Measurements from ENCODE around the gene MAB21L3.
A peak's percentile ranks its signal among the peaks of the same experiment; 100 is the strongest.

Gene MAB21L3

GRCh38 chr1:116138277-116138792 is 27.1 kb downstream of the MAB21L3 start:
- no peak for DNase-seq (ENCODE audit: low spot score)

- no peak for DNase-seq (ENCODE audit: low spot score)
Measured at GRCh38 chr1:116139592-116140134, 28.5 kb downstream of the MAB21L3 start.

DNA sequence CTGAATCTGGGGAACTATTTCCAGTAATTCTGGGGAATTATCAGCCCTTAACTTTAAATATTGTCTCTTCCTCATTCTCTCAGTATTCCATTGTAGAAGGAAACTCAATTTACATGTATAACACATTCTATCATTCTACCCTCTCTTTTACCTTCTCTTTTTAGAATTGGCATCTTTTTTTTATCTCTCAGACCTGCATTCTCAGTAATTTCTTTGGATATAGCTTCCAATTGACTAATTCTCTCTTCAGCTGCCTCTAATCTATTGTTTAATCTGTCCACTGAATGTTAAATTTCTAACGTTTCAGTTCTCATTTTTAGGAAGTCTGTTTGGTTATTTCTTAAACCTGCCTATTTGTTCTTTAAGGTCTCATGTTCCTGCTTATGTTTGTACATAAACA is 33.0 kb downstream of the MAB21L3 start:
- no peak for DNase-seq (ENCODE audit: low spot score)

- DNase-seq (ENCODE audit: low spot score), result peak; percentile 46
Measured at GRCh38 chr1:116146447-116147113, 35.4 kb downstream of the MAB21L3 start.

DNA sequence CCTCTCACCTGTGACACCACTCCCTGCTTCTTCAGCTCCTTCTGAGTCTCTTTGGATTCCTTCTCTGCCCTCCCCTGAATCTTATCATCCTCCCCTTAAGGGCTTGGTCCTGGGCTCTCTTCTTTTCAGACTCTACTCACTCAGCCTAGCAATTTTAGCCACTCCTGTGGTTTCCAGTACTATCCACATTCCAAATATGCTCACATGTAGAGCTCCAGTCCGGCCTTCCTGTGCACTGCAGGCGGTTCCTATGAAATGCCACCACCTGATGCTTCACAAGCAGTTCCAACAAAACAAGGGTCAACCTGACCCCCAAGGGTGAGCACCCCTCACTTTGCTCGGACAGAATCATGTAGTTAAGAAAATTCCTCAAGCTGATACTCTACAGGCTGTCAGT is 35.9 kb downstream of the MAB21L3 start:
- DNase-seq (ENCODE audit: low spot score), result peak; percentile 22

GRCh38 chr1:116147972-116148371 is 36.8 kb downstream of the MAB21L3 start:
- DNase-seq (ENCODE audit: low spot score), result no peak

- no peak for DNase-seq (ENCODE audit: low spot score)
Measured at GRCh38 chr1:116148967-116149366, 37.8 kb downstream of the MAB21L3 start.

- no peak for DNase-seq (ENCODE audit: low spot score)
Measured at GRCh38 chr1:116150368-116150767, 39.2 kb downstream of the MAB21L3 start.

DNA sequence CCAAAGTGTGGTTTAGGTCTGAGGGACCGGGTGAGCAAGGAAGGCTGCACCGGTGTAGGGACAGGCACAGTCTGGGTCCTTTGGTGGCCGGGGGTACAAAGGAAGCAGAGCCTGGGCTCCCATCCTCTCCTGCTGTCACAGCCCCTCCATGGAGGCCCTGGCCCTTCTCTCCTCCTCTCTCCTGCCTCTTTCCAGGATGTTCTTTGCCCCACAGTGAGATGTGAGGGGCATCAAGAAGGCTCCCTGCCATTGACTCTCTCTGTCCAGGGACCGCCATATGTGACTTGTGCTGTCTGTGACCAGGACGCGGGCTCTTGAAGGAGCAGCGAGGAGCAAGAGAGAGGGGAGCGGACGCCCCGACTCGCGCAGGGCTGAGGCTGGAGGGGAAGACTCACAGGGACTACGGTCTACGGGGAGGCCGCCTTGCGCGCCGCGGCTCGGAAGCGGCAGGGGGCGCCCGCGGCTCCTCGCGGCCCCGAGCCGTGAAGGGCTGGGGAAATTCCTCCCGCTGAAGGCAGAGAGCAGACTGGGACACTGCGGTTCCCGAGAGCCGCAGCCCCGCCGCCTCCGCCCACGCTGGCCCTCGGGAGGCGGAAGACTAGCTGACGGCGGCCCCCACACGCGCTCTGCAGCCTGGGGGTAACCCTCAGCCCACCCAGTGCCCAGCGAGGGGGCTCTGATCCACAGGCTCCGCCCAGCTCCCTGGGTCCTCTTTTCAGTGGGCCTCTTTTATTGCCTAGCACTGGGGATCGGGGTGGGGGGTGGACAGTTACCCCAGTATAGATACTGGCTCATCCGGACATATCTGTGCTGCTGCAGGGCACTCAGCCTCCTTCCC is 40.8 kb downstream of the MAB21L3 start:
- DNase-seq (ENCODE audit: low spot score), result peak; percentile 83

GRCh38 chr1:116152577-116152943 is 41.4 kb downstream of the MAB21L3 start:
- DNase-seq (ENCODE audit: low spot score), result no peak

DNA sequence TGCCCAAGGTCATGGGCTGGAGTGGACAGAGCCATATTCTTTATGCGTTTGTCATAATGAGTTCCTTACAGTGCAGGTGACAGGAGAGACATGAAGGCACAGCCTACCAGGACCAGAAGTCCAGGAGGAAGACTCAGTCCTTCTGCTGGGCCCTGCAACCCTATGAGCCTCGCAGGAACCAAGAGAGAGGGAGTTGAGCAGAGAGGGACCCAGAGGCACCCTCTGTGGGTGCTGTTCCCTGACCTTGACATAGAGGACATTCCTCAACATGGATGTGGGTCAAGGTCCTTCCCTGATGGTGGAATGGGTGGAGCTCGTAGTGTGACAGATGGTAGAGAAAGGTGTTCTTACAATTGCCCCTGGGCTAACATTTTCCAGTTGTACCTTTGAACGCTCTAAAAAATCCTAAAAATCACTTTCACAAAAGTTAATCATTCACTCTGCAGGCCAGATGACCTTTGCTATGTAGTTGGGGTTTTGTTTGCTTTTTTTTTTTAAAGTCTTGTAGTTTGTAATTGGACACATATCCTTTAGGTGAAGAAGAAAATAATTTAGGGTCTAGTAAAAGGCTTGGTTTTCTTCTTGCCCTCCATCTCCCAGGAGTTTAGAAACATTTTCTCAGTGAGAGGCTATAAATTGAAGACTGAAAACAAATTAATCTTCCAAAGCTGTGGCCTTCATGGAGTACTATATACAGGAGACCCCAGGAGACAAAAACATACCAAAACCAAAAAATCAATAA is 41.9 kb downstream of the MAB21L3 start:
- no peak for DNase-seq (ENCODE audit: low spot score)

DNA sequence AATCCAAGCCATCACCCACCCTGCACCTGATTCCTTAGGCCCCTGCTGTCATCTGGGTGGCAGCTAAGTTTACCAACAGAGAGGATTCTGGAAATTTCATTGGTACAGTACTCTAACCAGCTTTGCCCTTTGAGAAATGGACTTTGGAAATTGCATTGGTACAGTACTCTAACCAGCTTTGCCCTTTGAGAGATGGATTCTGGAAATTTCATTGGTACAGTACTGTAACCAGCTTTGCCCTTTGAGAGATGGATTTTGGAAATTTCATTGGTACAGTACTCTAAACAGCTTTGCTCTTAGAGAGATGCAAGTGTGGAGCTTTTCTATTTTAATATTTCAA is 42.5 kb downstream of the MAB21L3 start:
- DNase-seq (ENCODE audit: low spot score), result no peak

DNA sequence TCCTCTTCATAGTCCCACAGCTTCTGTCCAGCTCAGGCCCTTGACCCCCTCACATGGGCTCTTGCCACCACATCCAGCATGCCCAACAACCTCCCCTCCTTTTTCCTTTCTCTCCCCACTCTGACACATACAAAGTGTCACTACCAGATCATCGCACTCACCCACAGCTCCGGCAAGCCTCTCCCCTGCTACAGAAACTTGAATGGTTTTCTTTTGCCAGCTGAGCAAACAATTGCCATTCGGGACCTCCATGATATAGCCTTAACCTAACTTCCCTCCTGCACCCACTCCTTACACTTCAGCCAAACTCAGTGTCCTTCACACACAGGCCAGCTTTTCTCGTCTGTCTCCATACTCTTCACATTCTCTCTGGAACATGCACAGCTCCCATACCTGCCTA is 43.3 kb downstream of the MAB21L3 start:
- no peak for DNase-seq (ENCODE audit: low spot score)

DNA sequence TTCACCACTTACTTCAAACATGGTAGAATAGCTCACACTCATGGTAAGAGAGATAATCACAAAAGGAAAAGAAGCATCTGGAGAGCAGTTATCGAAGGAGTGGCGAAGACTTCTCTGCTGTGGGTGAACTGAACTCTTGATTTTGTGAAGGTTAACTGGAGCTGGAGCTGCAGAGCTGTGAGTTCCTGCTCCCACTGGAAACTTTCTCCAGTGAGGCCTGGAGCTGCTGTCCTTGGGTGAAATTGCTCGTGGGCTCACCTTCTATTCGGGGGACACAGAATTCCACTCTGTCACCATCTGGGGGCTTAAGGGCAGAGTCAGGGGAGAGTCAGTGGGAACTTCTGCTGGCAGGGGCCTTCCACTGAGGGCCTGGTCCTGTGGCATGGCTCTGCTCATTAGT is 45.9 kb downstream of the MAB21L3 start:
- no peak for DNase-seq (ENCODE audit: low spot score)

- no peak for DNase-seq (ENCODE audit: low spot score)
Measured at GRCh38 chr1:116159177-116159576, 48.0 kb downstream of the MAB21L3 start.

DNA sequence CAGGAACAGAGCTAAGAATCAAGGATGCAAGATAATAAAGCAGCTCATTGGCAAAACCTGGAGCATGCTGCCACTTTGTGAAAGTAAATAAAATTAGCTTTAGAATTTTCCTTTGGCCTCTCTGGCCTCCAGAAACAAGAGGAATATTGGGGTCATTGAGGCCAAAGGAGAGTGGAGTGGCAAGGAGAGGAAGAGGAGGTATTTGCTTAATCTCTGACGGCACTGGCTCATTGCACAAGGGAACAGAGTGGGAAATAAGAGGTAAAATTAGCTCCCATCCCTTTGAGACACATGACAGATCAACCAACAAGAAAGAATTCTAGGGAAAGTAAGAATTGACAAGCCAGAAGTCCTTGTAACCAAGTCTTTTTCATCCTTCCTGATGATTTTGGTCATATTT is 48.4 kb downstream of the MAB21L3 start:
- no peak for DNase-seq (ENCODE audit: low spot score)

DNA sequence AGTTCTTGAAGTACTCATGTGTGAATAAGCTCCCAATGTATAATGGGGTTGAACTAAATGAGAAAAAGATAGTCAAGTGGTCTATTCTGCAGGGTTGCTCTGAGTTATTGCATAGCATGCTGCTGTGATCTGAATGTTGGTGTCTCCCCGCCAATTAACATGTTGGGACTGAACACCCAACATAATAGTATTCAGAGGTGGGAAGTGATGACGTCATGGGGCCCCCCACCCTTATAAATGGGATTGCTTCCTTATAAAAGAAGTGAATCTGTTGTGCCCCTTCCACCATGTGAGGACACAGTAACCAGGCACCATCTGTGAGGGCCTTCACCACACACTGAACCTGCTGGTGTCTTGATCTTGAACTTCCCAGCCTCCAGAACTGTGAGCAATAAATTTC is 50.2 kb downstream of the MAB21L3 start:
- DNase-seq (ENCODE audit: low spot score), result no peak

DNA sequence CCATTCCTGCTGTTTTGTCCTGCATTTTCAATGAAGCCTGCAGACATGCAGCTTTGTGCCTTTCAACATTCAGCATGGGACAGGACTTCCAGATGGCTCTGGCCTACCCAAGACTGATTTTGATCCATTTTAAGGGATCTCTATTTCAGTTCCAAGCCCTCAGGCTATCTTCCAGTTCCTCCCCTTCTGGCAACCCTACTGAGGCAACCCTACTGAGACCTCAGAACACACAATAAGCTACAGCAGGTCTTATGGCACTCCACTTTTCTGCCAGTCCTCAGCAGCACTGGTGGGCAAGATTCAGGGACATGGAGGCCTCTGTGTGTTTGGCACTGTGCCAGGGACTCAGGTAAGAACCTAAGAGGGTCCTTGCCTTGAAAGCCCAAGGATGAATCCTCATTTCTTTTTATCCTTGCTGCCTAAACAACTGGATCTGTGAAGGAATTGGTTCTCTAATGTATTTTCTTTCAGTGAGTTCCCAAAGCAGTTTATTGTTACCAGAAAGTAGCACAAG is 50.7 kb downstream of the MAB21L3 start:
- no peak for DNase-seq (ENCODE audit: low spot score)

DNA sequence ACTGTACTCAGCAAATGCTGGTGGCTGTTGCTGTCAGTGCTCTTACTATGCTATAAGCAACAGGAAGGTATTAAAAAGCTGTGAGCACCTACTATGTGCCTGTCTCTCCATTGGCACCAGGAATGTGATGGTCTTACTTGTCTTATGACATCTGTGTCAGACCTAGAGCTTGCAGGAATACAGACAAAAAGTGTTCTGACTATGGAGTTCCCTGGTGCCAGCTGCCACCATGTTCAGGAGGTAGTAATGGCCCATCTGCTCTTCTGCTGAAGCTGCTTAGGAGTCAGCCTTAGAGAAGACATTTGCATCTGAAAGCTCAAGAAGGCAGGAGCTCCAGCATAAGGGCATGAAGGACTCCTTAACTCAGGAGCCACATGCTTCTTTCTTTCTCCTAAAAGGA is 52.3 kb downstream of the MAB21L3 start:
- no peak for DNase-seq (ENCODE audit: low spot score)

DNA sequence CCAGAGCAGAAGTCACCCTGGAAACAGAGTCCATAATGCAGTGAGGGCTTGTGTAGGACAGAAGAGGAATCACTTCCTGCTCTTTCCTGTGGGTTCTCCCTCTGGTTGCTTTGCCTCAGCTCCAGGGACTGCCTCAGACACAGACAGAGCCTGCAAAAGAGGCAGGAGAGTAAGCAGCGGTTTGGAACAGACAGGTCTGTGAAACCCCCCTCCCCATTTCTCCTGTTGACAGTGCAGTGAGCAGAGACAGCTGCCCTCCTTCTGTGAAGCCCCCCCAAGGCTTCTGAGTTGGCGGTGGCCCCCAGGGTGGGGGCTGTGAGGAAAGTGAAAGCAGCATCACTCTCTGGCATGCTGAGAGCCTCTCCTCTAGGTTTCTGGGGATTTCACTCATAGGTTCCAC is 53.0 kb downstream of the MAB21L3 start:
- no peak for DNase-seq (ENCODE audit: low spot score)

GRCh38 chr1:116164604-116165368 is 53.6 kb downstream of the MAB21L3 start:
- no peak for DNase-seq (ENCODE audit: low spot score)

- no peak for DNase-seq (ENCODE audit: low spot score)
Measured at GRCh38 chr1:116165572-116165971, 54.4 kb downstream of the MAB21L3 start.

All from left forelimb (tissue), 1 donor.